ENCODE results near the gene PTPRE.

PTPRE gene

DNA sequence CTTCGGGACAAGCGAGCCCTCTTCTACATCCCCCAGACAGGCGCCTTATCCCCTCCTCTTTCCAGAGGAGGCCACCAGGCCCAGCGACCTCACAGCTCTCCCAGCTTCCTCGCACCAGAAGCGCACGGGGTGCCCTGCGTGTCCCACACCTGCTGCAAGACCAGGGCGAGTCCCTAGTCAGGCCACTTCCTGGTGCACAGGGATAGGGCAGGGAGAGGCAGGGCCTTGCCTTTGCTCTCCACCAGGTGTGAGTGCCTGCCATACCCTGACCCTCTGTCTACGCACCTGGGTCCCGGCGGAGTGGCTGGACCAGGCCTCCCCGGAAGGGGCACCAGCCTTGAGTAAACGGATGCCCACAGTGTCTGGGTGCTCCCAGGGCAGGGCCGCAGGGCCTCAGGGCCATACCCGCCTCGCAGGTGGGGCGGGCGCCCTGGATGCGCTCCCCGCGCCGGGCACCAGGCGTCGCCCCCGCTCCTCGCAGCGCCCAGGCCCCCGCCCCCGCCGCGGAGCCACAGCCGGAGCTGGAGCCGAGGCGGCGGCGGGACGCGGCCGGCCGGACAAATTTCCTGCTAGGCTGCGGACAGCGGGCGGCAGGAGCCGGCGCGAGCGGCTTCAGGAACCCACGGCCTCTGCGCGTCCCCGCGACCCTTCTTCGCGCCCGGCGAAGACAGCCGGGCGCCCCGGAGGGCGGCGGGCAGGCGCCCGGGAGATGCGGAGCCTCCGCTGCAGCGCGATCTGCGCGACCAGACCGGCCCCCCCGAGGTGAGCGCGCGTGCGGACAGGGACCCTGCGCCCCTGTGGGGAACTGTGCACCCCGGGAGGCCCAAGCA, at the start of gene PTPRE:
Gene PTPRE (plus strand): TSS at position 556 of the 830 bp plus-strand sequence. CDS start 133,779 bp downstream, outside the sequence.
- peak; percentile 66 for DNase-seq

DNA sequence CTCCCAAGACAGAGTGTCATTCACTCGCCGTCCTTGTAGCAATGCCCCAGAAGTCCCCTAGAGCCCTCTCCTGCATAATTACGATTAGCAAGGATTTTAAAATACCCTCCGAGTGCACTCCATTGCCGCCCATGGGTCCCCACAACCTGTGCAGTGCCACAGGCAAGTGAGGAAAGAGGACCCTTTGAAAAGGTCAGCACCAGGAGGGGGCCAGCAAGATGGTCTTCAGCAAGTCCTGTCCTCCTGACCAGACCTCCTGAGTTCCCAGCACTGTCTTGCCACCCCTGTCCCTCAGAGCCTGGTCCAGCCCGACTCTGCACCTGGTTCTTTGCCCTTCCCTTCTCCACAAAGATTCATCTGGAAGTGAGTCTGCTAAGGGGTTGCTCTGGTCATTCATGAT, 46.3 kb upstream of the PTPRE start:
- no peak for DNase-seq

DNA sequence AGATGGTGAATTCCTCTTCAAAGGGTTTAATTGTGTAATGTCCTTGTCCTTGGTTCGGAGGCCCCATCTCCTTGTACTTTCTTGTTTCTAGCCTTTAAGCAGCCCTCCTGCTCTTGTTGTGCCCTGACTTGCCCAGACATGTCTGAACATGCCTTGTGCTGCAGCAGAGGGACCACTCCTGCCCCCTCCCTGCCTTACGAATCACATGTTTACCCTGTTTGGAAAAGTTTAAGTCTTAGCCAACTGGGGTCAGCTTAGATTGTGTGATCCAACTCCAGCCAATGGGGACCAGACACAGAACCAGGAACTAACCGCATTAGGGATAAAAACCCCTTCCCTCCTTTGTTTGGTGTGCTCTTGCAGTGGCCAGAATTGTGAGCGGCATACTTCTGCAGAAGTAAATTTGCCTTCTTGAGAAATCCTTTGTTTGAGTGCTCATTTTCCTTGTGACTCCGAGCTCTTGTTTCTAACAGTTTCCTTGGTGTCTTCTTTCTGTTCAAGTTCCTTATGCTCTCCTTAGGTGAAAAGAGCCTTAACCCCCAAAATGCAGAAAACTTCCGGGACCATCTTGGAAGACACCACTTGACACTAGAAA, 43.6 kb upstream of the PTPRE start:
- no peak for DNase-seq

DNA sequence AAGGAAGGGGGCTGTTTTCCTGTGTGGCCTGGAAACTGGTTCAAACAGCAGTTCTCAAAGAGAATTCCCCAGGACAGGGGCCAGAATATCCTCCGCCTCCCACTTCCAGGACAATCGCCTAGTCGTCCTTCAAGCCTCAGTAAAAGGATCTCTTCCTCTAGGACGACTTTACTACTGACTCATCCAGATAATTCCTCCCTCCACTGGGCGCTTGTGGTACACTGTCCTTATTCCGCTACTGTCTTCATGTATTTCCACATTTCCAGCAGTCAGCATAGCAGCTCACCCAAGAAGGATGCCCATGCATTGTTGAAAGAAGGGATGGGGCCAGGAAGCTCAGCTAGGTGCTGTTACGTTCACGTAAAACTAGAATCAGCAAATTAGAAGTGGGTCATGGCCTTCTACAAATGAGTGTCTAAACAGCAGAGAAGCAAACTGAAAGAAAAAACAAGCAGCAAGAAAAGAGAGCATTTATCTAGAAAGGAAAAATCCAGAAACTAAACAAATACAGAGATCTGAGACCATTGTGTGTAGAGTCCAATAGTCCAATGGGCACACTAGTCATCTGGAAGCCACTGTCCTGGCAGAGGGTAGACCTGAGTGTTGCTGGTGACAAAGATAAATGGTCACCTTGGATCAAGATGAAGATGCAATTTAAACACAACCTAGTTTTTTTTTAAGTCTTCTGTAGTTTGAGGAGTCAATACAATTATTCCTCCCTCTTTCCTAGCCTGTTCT, 40.5 kb upstream of the PTPRE start:
- DNase-seq, result no peak

DNA sequence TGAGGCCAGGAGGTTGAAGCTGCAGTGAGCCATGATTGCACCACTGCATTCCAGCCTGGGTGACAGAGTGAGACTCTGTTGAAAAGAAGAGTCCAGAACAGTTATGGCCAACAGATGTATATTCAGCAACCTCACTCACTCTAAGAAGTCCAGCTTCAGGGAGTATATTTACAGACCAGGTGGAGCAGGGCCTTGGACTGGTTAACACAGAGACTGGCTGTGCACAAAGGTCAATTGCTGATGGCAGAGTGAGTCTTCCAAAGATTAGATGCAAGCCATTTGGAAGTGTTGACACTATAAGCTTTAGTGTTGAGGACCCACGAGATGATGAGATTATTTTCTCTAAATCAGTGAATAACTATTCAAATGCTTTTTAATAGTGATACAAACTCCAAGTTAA, 39.1 kb upstream of the PTPRE start:
- DNase-seq, result no peak

- DNase-seq, result no peak
Observed at GRCh38 chr10:127869329-127869728, 37.6 kb upstream of the PTPRE start.

GRCh38 chr10:127871631-127872010, 35.3 kb upstream of the PTPRE start:
- no peak for DNase-seq

GRCh38 chr10:127872011-127872761, 34.7 kb upstream of the PTPRE start:
- no peak for DNase-seq

- no peak for DNase-seq
Observed at GRCh38 chr10:127872871-127873600, 33.9 kb upstream of the PTPRE start.

DNA sequence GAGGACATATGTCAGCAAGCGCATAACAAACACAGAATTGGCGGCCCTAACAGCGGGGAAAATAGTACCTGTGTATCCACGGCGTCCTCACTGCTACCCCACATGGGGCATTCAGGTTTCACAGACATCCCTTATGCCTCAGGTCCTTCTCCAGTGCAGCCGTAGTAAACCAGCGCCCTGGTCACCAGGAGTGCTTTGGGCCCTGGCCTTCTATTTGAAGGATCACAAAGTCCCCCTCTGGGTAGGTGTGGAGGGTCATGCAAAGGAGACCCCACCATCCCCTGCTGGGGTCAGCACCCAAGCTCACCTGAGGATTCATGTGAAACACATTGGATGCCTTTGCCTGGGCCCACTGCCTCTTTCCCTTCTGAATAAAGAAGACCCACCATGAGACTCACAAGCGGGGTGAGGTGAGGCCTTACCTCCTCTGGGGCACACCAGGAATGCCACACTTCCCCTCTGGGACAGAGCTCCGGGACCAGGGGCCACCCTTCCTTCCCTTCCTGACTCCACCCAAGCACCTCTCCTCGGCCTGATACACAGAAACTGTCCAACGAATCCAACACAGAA, 32.9 kb upstream of the PTPRE start:
- DNase-seq, result no peak

DNA sequence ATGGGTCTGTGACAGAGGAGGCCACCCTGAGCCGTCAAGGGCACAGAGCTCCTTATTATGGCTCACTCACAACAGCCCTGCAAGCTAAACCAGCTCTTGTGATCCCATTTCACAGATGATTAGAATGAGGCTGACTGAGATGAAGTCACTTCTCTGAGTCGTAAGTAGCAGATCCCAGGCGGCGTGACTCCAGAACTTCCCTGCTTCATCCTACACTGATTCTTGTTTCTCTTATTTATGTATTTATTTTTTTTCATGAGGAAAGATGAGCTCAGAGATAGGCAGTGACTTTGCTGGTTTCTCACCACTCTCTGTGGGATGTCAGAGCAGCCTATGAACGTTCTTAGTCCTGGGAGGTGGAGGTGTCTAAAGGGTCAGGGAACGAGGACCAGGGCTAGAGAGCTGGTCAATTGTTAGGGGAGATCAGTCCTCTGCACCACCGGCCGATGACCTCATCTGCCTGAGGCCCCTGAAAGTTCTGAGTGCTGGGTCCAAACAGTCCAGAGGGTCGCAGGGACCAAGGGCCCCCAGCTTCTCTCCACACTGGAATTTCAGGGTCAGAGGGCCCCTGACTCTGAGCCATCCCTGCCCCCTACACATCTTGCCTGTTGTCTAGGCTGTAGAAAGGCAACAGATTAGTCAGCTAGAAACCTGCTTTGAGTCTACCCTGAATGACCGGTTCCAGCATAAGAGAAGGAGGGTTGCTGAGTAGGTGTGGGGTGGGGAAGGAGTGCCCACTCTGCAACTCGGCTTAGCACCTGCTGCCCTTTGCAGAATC, 32.0 kb upstream of the PTPRE start:
- DNase-seq, result no peak

DNA sequence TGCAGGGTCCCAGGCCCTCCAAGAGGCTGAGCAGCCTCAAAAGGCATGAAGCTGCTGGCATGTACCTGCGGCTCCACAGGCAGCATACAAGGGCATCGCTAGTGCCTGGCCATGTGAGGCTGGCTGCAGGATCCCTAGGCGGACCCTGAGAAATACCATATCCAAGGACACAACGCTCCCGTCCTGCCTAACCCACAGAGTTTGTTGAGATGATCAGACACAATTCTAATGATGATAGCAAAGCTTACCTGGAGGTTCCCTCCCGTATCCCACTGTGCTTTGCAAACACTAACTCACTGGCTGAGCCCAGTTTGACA, 31.5 kb upstream of the PTPRE start:
- DNase-seq, result no peak

DNA sequence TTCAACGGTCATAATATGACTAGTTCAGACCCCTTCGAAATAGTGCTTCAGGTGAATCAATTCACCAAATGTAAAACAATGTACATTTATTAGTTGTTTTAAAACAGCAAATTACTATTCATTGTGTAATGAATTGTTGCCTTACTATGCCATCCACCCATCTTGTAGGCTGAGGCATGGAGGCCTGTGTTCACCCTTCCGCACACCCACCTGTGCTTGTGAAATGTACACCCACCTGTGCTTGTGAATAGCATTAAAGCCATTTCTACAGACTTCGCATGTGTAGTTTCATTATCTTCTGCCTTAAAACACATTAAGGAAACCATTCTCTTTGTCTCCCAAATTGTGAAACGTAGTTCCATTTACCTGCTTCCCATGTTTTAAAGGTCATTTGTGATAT, 31.0 kb upstream of the PTPRE start:
- DNase-seq, result no peak

GRCh38 chr10:127877116-127877515, 29.8 kb upstream of the PTPRE start:
- DNase-seq, result no peak

- no peak for DNase-seq
Observed at GRCh38 chr10:127877699-127878098, 29.2 kb upstream of the PTPRE start.

DNA sequence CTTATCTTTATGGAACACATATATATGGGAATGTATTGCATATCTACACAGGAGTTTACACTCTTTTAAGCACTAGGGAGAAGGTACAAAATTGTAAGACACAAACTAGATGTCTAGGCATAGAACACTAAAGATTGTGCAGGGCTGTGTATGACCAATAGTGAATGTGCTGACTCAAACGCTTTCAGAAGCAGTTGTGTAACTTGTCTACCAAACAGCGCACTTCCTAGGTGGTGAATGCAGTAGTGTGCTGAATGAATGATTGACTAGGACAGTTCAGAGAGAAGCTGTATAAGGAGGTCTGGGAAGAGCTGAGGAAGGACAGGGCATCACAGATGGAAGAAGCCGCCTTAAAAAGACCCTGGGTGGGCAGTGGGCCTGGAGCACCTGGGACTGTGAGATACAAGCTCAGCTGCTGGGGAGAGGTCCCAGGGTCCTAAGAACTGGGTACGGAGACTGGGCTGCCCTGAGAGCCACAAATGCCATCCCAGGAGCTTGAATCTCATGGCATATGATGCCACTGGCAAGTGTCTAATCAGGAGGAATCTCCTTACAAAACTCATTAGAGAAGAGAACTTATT, 28.3 kb upstream of the PTPRE start:
- DNase-seq, result no peak

DNA sequence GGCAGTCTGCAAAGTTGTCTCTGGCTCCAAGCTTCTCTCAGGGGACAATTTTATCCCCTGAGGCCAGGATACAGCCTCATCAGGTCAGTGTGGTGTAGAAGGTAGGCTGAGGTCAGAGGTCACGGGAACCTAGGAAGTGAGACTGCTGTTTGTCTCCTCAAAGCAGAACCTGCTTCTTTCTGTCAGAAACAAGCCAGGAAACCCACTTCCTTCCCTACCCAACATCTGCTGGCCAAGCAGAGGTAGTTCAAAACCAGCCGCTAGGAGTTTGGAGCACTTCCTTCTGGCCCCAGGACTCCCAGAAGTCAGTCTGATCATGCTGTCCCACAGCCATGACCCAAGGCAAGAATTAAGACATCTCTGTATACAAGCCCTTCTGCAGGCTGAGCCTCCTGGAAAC, 26.3 kb upstream of the PTPRE start:
- no peak for DNase-seq

- DNase-seq, result no peak
Observed at GRCh38 chr10:127881262-127881661, 25.6 kb upstream of the PTPRE start.

- no peak for DNase-seq
Observed at GRCh38 chr10:127882391-127882790, 24.5 kb upstream of the PTPRE start.

- DNase-seq, result no peak
Observed at GRCh38 chr10:127882801-127883459, 24.0 kb upstream of the PTPRE start.

DNA sequence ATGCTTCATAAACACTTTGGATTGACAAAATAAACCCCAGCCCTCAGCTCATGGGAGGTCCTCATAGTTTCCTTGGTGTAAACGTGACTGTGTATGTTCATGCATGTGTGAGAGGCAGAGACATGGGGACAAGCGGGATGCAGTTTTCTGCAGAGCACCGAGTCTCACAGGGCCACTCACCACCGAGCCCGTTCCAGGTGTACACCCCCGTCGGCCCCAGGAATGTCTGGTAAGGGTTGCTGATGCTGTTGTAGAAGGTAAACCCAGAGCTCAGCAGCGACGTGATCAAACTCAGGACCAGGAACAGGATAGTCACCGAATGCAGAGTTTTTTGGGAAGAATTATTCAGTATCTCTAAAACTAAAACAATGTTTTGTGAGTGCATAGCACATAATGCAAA, 23.4 kb upstream of the PTPRE start:
- no peak for DNase-seq
